H1 (cell line): ENCODE data around the gene CYLD. TPM values are rescaled to one million over a fixed set of nuclear protein-coding genes. Genes with fewer than 3 reads are reported as not detected.

Experiments used
- SIN3A ChIP-seq, 2 experiments: IDR thresholded peaks in 1 of 2; conservative IDR thresholded peaks in 1 of 2; 2 replicates each; pipeline ENCODE4 v1.6.1; 2011 to 2012; ENCODE audit warnings: low read length in 2 of 2, improper control_type of control experiment in 1 of 2, low read depth in 1 of 2, mild to moderate bottlenecking in 1 of 2
- TBP ChIP-seq: IDR thresholded peaks from 2 replicates; pipeline ENCODE4 v1.6.1; 2011; ENCODE audit warnings: low read depth, low read length, improper control_type of control experiment
- polyA plus RNA-seq, 7 experiments: library from polyadenylated mRNA; depleted of rRNA in 3 of 7; stranded (reverse) in 5 of 7; unstranded in 2 of 7; fragments of >200 nt in 5 of 7; fragments of 200-250 nt in 2 of 7; gene quantifications; 1 replicate in 5 of 7; 2 replicates in 1 of 7; 4 replicates in 1 of 7; pipeline versions ENCODE4 v1.2.1 to v1.2.3, GENCODE V29; 2011 to 2013; ENCODE audit warnings: missing spikeins in 2 of 7, mixed read lengths in 2 of 7
- total RNA-seq: library from RNA; stranded (reverse); fragmentation: NEBNext Ultra II Directional; extraction: Animal tissue kit (Norgen Biotek cat#: 25700); gene quantifications from 2 replicates; pipeline ENCODE4 v1.2.1, GENCODE V29; 2021

Gene CYLD
- total and polyA plus RNA-seq, 2 of the 8 experiments (the other 6 are each of a cell fraction or from before 2014, with no cell fraction given): 3.7 to 18.8 TPM

- TF ChIP-seq TBP: no peak
- TF ChIP-seq SIN3A (conservative IDR thresholded peaks at IDR 0.05 in 1 of 2, IDR thresholded peaks at IDR 0.05 in 1 of 2; ENCODE audit: low read depth in 1 of 2, low read length in 2 of 2): no peak
These were observed 37.6 kb upstream of the CYLD start (continued) for GRCh38 chr16:50704245-50704644.
